HG03520 (cell line): Measurements from ENCODE around the gene BMAL2.

Experiments used
- ATAC-seq: cut with Tn5 transposase; IDR thresholded peaks from one replicate; pipeline ENCODE4 v1.9.1; 2021; ENCODE audit warnings: mild to moderate bottlenecking, moderate library complexity; ENCODE audit not compliant: unreplicated experiment

Gene BMAL2

GRCh38 chr12:27319848-27320247, 12.8 kb upstream of the BMAL2 start:
- ATAC-seq = no peak

GRCh38 chr12:27324530-27324929, 8.1 kb upstream of the BMAL2 start:
- ATAC-seq = no peak

- no peak for ATAC-seq
Observed at GRCh38 chr12:27330846-27331245, 1.8 kb upstream of the BMAL2 start.

- peak; percentile 39 for ATAC-seq
Observed at GRCh38 chr12:27331291-27331926, 1.2 kb upstream of the BMAL2 start.

- no peak for ATAC-seq
Observed at GRCh38 chr12:27331927-27332324, 710 bp upstream of the BMAL2 start.

- no peak for ATAC-seq
Observed at GRCh38 chr12:27332407-27332713, 276 bp upstream of the BMAL2 start.

GRCh38 chr12:27333403-27334009, 870 bp downstream of the BMAL2 start:
- peak; percentile 26 for ATAC-seq

- ATAC-seq = no peak
Observed at GRCh38 chr12:27334042-27334720, 1.5 kb downstream of the BMAL2 start.

- ATAC-seq = no peak
Observed at GRCh38 chr12:27334721-27335082, 2.1 kb downstream of the BMAL2 start.

- ATAC-seq = no peak
Observed at GRCh38 chr12:27335364-27336281, 3.0 kb downstream of the BMAL2 start.

GRCh38 chr12:27336282-27336653, 3.6 kb downstream of the BMAL2 start:
- no peak for ATAC-seq

- ATAC-seq = no peak
Observed at GRCh38 chr12:27337376-27337775, 4.7 kb downstream of the BMAL2 start.

GRCh38 chr12:27338473-27338872, 5.8 kb downstream of the BMAL2 start:
- no peak for ATAC-seq

- ATAC-seq = no peak
Observed at GRCh38 chr12:27340971-27341370, 8.3 kb downstream of the BMAL2 start.

GRCh38 chr12:27342536-27342935, 9.9 kb downstream of the BMAL2 start:
- ATAC-seq = no peak

GRCh38 chr12:27343255-27344000, 10.8 kb downstream of the BMAL2 start:
- ATAC-seq = no peak

- ATAC-seq = no peak
Observed at GRCh38 chr12:27344246-27344645, 11.6 kb downstream of the BMAL2 start.

- ATAC-seq = no peak
Observed at GRCh38 chr12:27344760-27345159, 12.1 kb downstream of the BMAL2 start.

GRCh38 chr12:27345376-27345775, 12.7 kb downstream of the BMAL2 start:
- no peak for ATAC-seq

- ATAC-seq = no peak
Observed at GRCh38 chr12:27347779-27348178, 15.1 kb downstream of the BMAL2 start.

- no peak for ATAC-seq
Observed at GRCh38 chr12:27351476-27351875, 18.8 kb downstream of the BMAL2 start.
